Pulmonary artery endothelial cell (primary cell): ENCODE data around the gene PRR22. TPM values are rescaled to one million over a fixed set of nuclear protein-coding genes. Genes with fewer than 3 reads are reported as not detected.
A peak's percentile ranks its signal among the peaks of the same experiment; 100 is the strongest.
"Not testable (repeated sequence)": the region's sequence is repeated elsewhere in the genome, so short reads cannot be mapped to it uniquely, and the experiment has no call there.

Source experiments
- DNase-seq: peaks from one replicate; pipeline ENCODE4 v3.0.0-alpha.2; 2011; ENCODE audit warnings: low read depth, low spot score
- total RNA-seq: library from RNA; depleted of rRNA; stranded (reverse); fragments of >200 nt; gene quantifications from 2 replicates; pipeline ENCODE4 v1.2.3, GENCODE V29; 2014

PRR22 gene
- total RNA-seq, 1 donor from 2014 or later: 0.33 TPM

- no peak for DNase-seq
Observed at GRCh38 chr19:5792224-5792623, 7.7 kb upstream of the PRR22 start.

GRCh38 chr19:5790559-5791520 lies 6.3 kb upstream of the PRR22 start, which contains the start of gene DUS3L:
Gene DUS3L, minus strand, starts transcription at chr19:5791163. Its CDS starts 22 bp downstream, at chr19:5791141.
- peak; percentile 93 for DNase-seq

GRCh38 chr19:5789886-5790558 lies 5.5 kb upstream of the PRR22 start:
- no peak for DNase-seq

- no peak for DNase-seq
Observed at GRCh38 chr19:5789351-5789761, 4.8 kb upstream of the PRR22 start.

GRCh38 chr19:5788422-5788821 lies 3.9 kb upstream of the PRR22 start:
- DNase-seq: no peak

GRCh38 chr19:5787409-5788182 lies 3.0 kb upstream of the PRR22 start:
- DNase-seq: no peak

GRCh38 chr19:5786593-5787408 lies 2.3 kb upstream of the PRR22 start:
- no peak for DNase-seq

- no peak for DNase-seq
Observed at GRCh38 chr19:5785423-5785822, 877 bp upstream of the PRR22 start.

GRCh38 chr19:5782945-5783919 lies 1.3 kb downstream of the PRR22 start:
- DNase-seq: no peak

GRCh38 chr19:5782322-5782721 lies 2.2 kb downstream of the PRR22 start:
- DNase-seq: no peak

- not testable (repeated sequence) for DNase-seq
Observed at GRCh38 chr19:5780916-5781315, 3.6 kb downstream of the PRR22 start.

GRCh38 chr19:5778402-5778801 lies 6.1 kb downstream of the PRR22 start:
- no peak for DNase-seq

GRCh38 chr19:5775668-5776309 lies 8.8 kb downstream of the PRR22 start:
- no peak for DNase-seq

- DNase-seq: no peak
Observed at GRCh38 chr19:5774921-5775320, 9.6 kb downstream of the PRR22 start.

GRCh38 chr19:5773276-5773675 lies 11.3 kb downstream of the PRR22 start:
- DNase-seq: no peak

- no peak for DNase-seq
Observed at GRCh38 chr19:5772416-5772815, 12.1 kb downstream of the PRR22 start.

GRCh38 chr19:5767949-5768348 lies 16.6 kb downstream of the PRR22 start:
- DNase-seq: no peak

GRCh38 chr19:5765220-5765619 lies 19.3 kb downstream of the PRR22 start:
- no peak for DNase-seq

GRCh38 chr19:5762608-5763217 lies 21.8 kb downstream of the PRR22 start:
- no peak for DNase-seq
